Measurements from ENCODE around the gene FIS1. TPM values are rescaled to one million over a fixed set of nuclear protein-coding genes. Genes with fewer than 3 reads are reported as not detected.
"Not testable (repeated sequence)": the region's sequence is repeated elsewhere in the genome, so short reads cannot be mapped to it uniquely, and the experiment has no call there.

Gene FIS1
- 100 to 1,000 TPM in 4 of 5 experiments, 10 to 100 TPM in 1; 79.8 to 121 (median 107) TPM for total RNA-seq
- 100 to 1,000 TPM; 234 to 253 TPM for polyA plus RNA-seq
- 35.5 reads per million, percentile 64 among the genes with 10 or more reads in this experiment for total RNA-seq

DNA sequence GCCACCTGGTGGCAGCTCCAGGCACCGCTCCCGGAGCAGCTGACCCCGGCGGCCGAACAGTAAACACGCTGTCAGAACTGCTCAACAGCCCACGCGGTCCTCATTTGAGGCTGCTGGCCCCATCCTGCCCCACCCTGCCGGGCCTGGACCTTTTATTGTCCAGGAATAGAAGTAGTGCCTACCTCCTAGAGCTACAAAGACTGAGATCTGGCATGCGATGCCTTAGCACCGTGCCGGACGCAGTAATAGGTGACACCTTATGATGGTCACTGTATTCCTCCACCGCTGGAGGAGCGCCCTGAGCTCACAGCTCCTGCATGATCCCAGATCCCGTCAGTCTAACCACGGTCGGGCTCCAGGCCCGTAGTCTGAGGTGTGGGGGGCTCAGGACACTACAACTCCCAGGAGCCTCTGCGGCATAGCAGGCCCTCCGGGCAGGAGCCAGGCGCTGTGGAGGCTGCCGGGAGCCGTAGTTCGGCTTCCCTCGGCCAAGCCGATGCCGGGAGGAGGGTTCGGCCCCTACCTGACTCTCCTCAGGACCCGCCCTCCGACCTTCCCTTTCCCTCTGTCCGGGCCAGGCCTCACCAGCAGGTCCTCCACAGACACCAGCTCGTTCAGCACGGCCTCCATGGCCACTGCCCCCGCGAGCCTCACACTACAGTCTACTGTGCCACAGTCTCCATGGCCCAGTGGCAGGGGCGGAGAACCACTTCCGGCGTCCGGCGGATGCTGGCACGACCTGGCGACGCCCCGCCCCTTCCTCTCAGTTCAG is at the start of gene FIS1:
FIS1 (minus strand) TSS at position 707 of the 772 bp plus-strand sequence; CDS start at position 630, 77 bp downstream.
- Mint-ChIP-seq H3K4me1 (peaks cover 16 to 45% (median 35%) of the 10 kb centered on the region in 7 donors), H3K27me3 (no peaks in the 10 kb centered on the region), H3K9me3 (no peaks in the 10 kb centered on the region), H3K4me3 (peak within 1 kb of the TSS; percentile 88 to 100 (median 98)), H3K27ac (peak within 1 kb of the TSS; percentile 93 to 100 (median 97)), H3K36me3 (peaks cover 0 to 7% (median 4%) of the 10 kb centered on the region in 5 donors)
- H3K4me3 ChIP-seq (ENCODE audit: low read length), result peak within 1 kb of the TSS; percentile 100
- peak within 1 kb of the TSS; percentile 93 for H3K27ac ChIP-seq (ENCODE audit: low read depth, low read length)
- CTCF ChIA-PET, result interaction anchor here (0.6 to 2.5 kb wide), 16 partner anchors 9 to 917 kb away, joined by 3 to 30 read pairs (median 4); partner anchors contain the start of genes PLOD3, VGF and ZNHIT1
- POLR2A ChIA-PET, result interaction anchor here (0.7 to 4.5 kb wide), 13 partner anchors 8 to 370 kb away, joined by 3 to 61 read pairs (median 4); partner anchors contain the start of genes PLOD3, SRRT and ZNHIT1
- intact Hi-C loops (cut with micrococcal nuclease), result loop anchor here (1.0 to 10.0 kb wide), 16 partner anchors 8 to 1830 kb away; partner anchors contain the start of genes AP1S1 (in 2 of the 2), TRIM56 (in 2 of the 2), AGFG2 (in 1 of the 2) and AP4M1 (in 1 of the 2)
- ATAC-seq (peak; percentile 96), DNase-seq (peak; percentile 87 to 96 (median 94))
- peaks cover 0 to 24% (median 11%) of the 10 kb centered on the region in 3 experiments for H3K36me3 ChIP-seq (ENCODE audit: control insufficient read depth in 2 of 3, insufficient read depth in 3 of 3, low read length in 3 of 3)
- peaks cover 14 to 16% of the 10 kb centered on the region in 2 donors for H3K4me1 ChIP-seq (ENCODE audit: control insufficient read depth in 2 of 2, insufficient read depth in 2 of 2, low read length in 2 of 2)
- no peaks in the 10 kb centered on the region for H3K9me3 ChIP-seq (ENCODE audit: control insufficient read depth in 2 of 3, low read length in 3 of 3)
- H3K27me3 ChIP-seq (ENCODE audit: control insufficient read depth in 2 of 2, insufficient read depth in 2 of 2, low read length in 2 of 2), result no peaks in the 10 kb centered on the region

DNA sequence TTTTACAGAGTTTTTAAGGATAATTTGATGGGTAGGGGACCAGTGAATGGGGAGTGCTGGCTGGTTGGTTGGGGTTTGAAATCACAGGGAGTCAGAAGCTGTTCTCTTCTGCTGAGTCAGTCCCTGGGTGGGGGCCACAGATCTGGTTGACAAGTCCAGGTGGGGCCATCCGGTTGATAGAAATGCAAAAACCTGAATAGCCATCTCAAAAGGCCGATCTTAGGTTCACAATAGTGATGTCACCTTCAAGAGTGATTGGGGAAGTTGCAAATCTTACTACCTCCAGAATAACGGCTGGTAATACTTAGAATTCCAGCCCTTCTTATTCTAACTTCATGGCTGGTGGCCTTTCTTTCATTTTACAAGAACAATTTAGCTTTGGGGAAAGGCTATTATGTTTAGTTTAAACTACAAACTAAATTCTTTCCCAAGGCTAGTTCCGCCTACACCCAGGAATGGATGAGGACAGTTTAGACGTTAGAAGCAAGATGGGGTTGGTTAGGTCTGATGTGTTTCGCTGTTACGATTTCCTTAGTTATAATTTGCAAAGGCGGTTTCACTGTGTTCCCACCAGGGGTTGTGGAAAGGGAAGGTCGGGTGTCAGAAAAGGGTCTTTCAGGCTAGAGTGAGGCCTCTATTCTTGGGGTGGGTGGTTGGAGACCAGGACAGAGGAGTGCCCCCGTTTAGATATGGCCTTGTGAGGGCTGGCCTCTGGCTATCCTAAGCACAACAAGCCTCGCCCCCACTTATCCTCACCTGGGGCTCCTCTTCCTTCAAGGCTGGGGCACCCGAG is 49.4 kb upstream of the FIS1 start:
- H3K4me3 ChIP-seq (ENCODE audit: low read length), result no peak overlapping the region
- H3K4me1 ChIP-seq (ENCODE audit: control insufficient read depth in 2 of 2, insufficient read depth in 2 of 2, low read length in 2 of 2), result no peaks in the 10 kb centered on the region
- H3K4me1 Mint-ChIP-seq, result peaks cover 0 to 6% (median 4%) of the 10 kb centered on the region in 7 donors
- peaks cover 32 to 63% (median 36%) of the 10 kb centered on the region in 5 donors for H3K27me3 Mint-ChIP-seq
- H3K9me3 Mint-ChIP-seq, result no peaks in the 10 kb centered on the region
- ATAC-seq, result no peak
- H3K27ac Mint-ChIP-seq, result no peak overlapping the region
- intact Hi-C loops (cut with micrococcal nuclease), result loop anchor here in 1 of 2 donors (10.0 kb wide), 1 partner anchor 211 kb away; no protein-coding TSS in a partner anchor
- no peak overlapping the region for H3K27ac ChIP-seq (ENCODE audit: low read depth, low read length)
- no peaks in the 10 kb centered on the region for H3K27me3 ChIP-seq (ENCODE audit: control insufficient read depth in 2 of 2, insufficient read depth in 2 of 2, low read length in 2 of 2)
- no peak overlapping the region for H3K4me3 Mint-ChIP-seq
- peaks cover 0 to 4% (median 3%) of the 10 kb centered on the region in 5 donors for H3K36me3 Mint-ChIP-seq
- H3K36me3 ChIP-seq (ENCODE audit: control insufficient read depth in 2 of 3, insufficient read depth in 3 of 3, low read length in 3 of 3), result no peaks in the 10 kb centered on the region
- no peak for DNase-seq
- ChIA-PET CTCF (interaction anchor here (1.2 to 1.4 kb wide), 2 partner anchors 10 to 12 kb away, joined by 3 to 6 read pairs; no protein-coding TSS in a partner anchor), POLR2A (no interaction called here)
- H3K9me3 ChIP-seq (ENCODE audit: control insufficient read depth in 2 of 3, low read length in 3 of 3), result no peaks in the 10 kb centered on the region

DNA sequence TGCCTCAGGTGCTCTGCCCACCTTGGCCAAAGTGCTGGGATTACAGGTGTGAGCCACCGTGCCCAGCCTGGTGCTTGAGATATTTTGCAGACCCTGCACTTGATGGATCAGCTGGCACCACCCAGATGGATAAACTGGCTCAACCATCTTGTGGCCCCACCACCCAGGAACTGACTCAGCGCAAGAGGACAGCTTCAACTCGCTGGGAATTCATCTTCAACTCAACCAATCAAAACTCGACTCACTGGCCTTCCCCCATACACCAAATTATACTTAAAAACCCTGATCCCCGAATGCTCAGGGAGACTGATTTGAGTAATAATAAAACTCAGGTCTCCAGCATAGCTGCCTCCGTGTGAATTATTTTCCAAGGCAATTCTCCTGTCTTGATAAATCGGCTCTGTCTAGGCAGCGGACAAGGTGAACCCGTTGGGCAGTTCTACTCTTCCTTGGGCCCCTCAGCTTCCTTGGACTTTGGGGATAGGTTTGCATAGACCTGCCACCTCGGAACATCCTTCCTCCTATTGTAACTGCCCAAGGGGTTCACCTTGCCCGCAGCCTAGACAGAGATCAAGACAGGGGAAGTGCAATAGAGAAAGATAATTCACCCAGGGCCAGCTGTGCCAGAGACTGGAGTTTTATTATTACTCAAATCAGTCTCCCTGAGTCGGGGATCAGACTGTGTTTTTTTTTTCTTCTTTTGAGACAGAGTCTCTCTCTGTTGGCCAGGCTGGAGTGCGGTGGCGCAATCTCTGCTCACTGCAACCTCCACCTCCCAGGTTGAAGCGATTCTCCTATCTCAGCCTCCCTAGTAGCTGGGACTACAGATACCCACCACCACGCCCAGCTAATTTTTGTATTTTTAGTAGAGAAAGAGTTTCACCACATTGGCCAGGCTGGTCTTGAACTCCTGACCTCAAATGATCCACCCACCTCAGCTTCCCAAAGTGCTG is 48.5 kb upstream of the FIS1 start:
- not testable (repeated sequence) for H3K27ac ChIP-seq (ENCODE audit: low read depth, low read length); H3K4me3 ChIP-seq (ENCODE audit: low read length); H3K9me3 ChIP-seq (ENCODE audit: control insufficient read depth in 2 of 3, low read length in 3 of 3); H3K36me3 Mint-ChIP-seq; H3K27me3 ChIP-seq (ENCODE audit: control insufficient read depth in 2 of 2, insufficient read depth in 2 of 2, low read length in 2 of 2); ATAC-seq; DNase-seq; H3K4me1 ChIP-seq (ENCODE audit: control insufficient read depth in 2 of 2, insufficient read depth in 2 of 2, low read length in 2 of 2); H3K4me3 Mint-ChIP-seq; H3K9me3 Mint-ChIP-seq; H3K36me3 ChIP-seq (ENCODE audit: control insufficient read depth in 2 of 3, insufficient read depth in 3 of 3, low read length in 3 of 3); H3K4me1 Mint-ChIP-seq
- peaks cover 27 to 54% (median 33%) of the 10 kb centered on the region in 5 donors for H3K27me3 Mint-ChIP-seq
- peak overlapping the region in 1 of 9 donors; percentile 25 for H3K27ac Mint-ChIP-seq
- ChIA-PET CTCF (interaction anchor here (0.7 to 1.2 kb wide), 3 partner anchors 9 to 39 kb away, joined by 3 to 6 read pairs (median 4); no protein-coding TSS in a partner anchor), POLR2A (interaction anchor here (0.6 kb wide), 1 partner anchor 75 kb away, joined by 3 read pairs; no protein-coding TSS in a partner anchor)
- intact Hi-C loops (cut with micrococcal nuclease), result loop anchor here in 1 of 2 donors (10.0 kb wide), 1 partner anchor 211 kb away; no protein-coding TSS in a partner anchor

DNA sequence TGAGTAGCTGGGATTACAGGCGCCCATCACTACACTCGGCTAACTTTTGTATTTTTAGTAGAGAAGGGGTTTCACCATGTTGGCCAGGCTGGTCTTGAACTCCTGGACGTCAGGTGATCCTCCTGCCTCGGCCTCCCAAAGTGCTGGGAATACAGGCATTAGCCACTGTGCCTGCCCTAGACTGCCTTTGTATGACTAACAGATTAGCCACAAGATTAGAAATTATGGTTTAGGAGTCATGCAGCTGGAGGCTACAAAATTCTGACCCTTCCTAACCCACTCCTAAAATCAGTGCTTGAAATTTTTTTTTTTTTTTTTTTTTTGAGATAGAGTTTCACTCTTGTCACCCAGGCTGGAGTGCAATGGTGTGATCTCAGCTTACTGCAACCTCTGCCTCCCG is 47.7 kb upstream of the FIS1 start:
- not testable (repeated sequence) for H3K4me3 Mint-ChIP-seq; H3K27ac ChIP-seq (ENCODE audit: low read depth, low read length); ATAC-seq; H3K9me3 ChIP-seq (ENCODE audit: control insufficient read depth in 2 of 3, low read length in 3 of 3); DNase-seq; H3K27ac Mint-ChIP-seq; H3K36me3 Mint-ChIP-seq; H3K4me1 ChIP-seq (ENCODE audit: control insufficient read depth in 2 of 2, insufficient read depth in 2 of 2, low read length in 2 of 2); H3K9me3 Mint-ChIP-seq; H3K27me3 ChIP-seq (ENCODE audit: control insufficient read depth in 2 of 2, insufficient read depth in 2 of 2, low read length in 2 of 2); H3K36me3 ChIP-seq (ENCODE audit: control insufficient read depth in 2 of 3, insufficient read depth in 3 of 3, low read length in 3 of 3); H3K4me3 ChIP-seq (ENCODE audit: low read length); H3K4me1 Mint-ChIP-seq
- ChIA-PET CTCF (interaction anchor here (0.7 to 1.1 kb wide), 2 partner anchors 10 to 849 kb away, joined by 4 read pairs; no protein-coding TSS in a partner anchor), POLR2A (interaction anchor here (0.6 kb wide), 1 partner anchor 74 kb away, joined by 3 read pairs; no protein-coding TSS in a partner anchor)
- intact Hi-C loops (cut with micrococcal nuclease), result loop anchor here in 1 of 2 donors (10.0 kb wide), 1 partner anchor 212 kb away; no protein-coding TSS in a partner anchor
- peaks cover 22 to 48% (median 31%) of the 10 kb centered on the region in 5 donors for H3K27me3 Mint-ChIP-seq

DNA sequence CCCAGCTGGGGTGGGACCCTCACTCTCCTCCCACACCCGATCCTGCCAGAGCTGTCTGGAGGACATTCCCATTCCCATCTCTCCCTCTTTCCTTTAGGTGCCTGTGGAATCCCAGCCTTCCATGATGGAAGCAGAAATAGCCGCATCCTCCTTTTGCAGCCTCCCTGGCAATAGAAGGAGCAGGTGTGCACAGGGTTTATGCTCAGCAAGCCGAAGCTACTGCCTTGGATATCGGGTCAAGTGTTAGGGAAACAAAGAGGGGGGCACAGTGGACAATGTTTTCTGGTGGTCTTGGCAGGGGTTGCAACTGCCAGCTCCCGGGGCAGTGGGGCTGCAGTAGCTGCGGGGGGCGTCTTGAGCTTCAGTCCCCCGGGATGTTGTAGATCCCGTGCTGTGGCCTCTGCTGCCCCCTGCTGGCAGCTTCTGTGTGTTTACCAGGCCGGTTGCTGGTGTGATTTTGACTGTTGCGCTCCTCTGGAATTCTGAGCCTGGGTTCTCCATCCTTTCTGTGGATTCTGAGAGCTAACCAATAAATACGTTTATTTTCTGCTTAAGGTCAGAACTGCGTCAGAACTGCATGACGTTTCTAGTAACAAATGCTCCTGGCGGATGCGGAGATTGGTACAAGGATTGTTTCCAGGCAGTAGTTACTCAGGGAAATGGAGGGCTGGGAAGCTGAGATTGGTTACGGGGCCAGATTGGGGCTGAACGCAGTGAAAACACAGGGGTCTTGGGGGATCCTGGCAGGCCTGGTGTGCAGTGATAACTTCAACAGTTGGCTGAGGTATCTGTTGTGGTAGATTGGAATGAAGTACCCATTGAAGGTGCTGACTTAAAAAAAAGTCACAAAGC is 45.5 kb upstream of the FIS1 start:
- ATAC-seq (peak; percentile 78), DNase-seq (peak; percentile 15 to 68 (median 44))
- CTCF ChIA-PET, result interaction anchor here (0.6 to 1.7 kb wide), 12 partner anchors 8 to 621 kb away, joined by 3 to 6 read pairs (median 3); partner anchors contain the start of gene UFSP1
- H3K36me3 ChIP-seq (ENCODE audit: control insufficient read depth in 2 of 3, insufficient read depth in 3 of 3, low read length in 3 of 3); H3K27me3 ChIP-seq (ENCODE audit: control insufficient read depth in 2 of 2, insufficient read depth in 2 of 2, low read length in 2 of 2); POLR2A ChIA-PET; H3K4me1 ChIP-seq (ENCODE audit: control insufficient read depth in 2 of 2, insufficient read depth in 2 of 2, low read length in 2 of 2); H3K36me3 Mint-ChIP-seq; H3K4me3 Mint-ChIP-seq; H3K4me3 ChIP-seq (ENCODE audit: low read length); H3K9me3 ChIP-seq (ENCODE audit: control insufficient read depth in 2 of 3, low read length in 3 of 3); H3K9me3 Mint-ChIP-seq; H3K27ac ChIP-seq (ENCODE audit: low read depth, low read length); H3K27ac Mint-ChIP-seq; H3K4me1 Mint-ChIP-seq: not testable (repeated sequence)
- H3K27me3 Mint-ChIP-seq, result peaks cover 18 to 35% (median 24%) of the 10 kb centered on the region in 5 donors
- intact Hi-C loops (cut with micrococcal nuclease), result loop anchor here in 1 of 2 donors (10.0 kb wide), 1 partner anchor 214 kb away; no protein-coding TSS in a partner anchor
